OCI-LY7 (cell line): ENCODE measurements around the gene MED8. TPM values are rescaled to one million over a fixed set of nuclear protein-coding genes. Genes with fewer than 3 reads are reported as not detected.

ENCODE experiments used
- BruUV-seq: library from RNA; stranded (reverse); fragments of 400-500 nt; replicated peaks from 2 replicates; lab custom pipeline; 2021; lab: Mats Ljungman, UMichigan
- CTCF ChIA-PET: fragments of 300-600 bp; sonication (Branson Sonifier 250); formaldehyde crosslinking; loops from one replicate; lab custom pipeline; 2022; ENCODE audit warnings: antibody characterized with exemption; ENCODE audit not compliant: unreplicated experiment; lab: Charles Lee
- POLR2A ChIA-PET: fragments of 300-600 bp; sonication (Branson Sonifier 250); formaldehyde crosslinking; loops from one replicate; lab custom pipeline; 2022; ENCODE audit warnings: antibody characterized with exemption; lab: Charles Lee
- DNase-seq: peaks from one replicate; pipeline ENCODE4 v3.0.0-alpha.2; 2015; ENCODE audit warnings: low spot score
- H2AFZ ChIP-seq: fragments of 200-600 bp; sonication (generic), shearing (Covaris generic); 2 replicates; pipeline ENCODE4 v1.6.1; 2014; ENCODE audit warnings: mild to moderate bottlenecking, antibody characterized with exemption, low read length, moderate library complexity
- H3K27ac ChIP-seq: fragments of 200-600 bp; sonication (generic); 2 replicates; pipeline ENCODE4 v1.5.1; 2014; ENCODE audit warnings: mixed run types, low read depth, mild to moderate bottlenecking, moderate library complexity, low read length, inconsistent platforms; ENCODE audit not compliant: poor library complexity, severe bottlenecking
- H3K36me3 ChIP-seq: fragments of 200-600 bp; sonication (generic); 2 replicates; pipeline ENCODE4 v1.6.1; 2014; ENCODE audit warnings: mild to moderate bottlenecking, antibody characterized with exemption, low read length, moderate library complexity, mixed read lengths; ENCODE audit not compliant: insufficient read depth
- H3K4me1 ChIP-seq: fragments of 200-600 bp; sonication (generic); 2 replicates; pipeline ENCODE4 v1.5.1; 2014; ENCODE audit warnings: mild to moderate bottlenecking, low read length; ENCODE audit not compliant: insufficient read depth, poor library complexity, severe bottlenecking
- H3K4me2 ChIP-seq: fragments of 200-600 bp; sonication (generic); 2 replicates; pipeline ENCODE4 v1.6.1; 2014; ENCODE audit warnings: mild to moderate bottlenecking, low read length
- H3K4me3 ChIP-seq: fragments of 200-600 bp; sonication (generic); 2 replicates; pipeline ENCODE4 v1.5.1; 2014; ENCODE audit warnings: mild to moderate bottlenecking, low read depth, low read length; ENCODE audit not compliant: poor library complexity, severe bottlenecking
- H3K79me2 ChIP-seq: fragments of 200-600 bp; sonication (generic); 2 replicates; pipeline ENCODE4 v1.6.1; 2016; ENCODE audit warnings: low read depth, mild to moderate bottlenecking, low read length, moderate library complexity, mixed read lengths; ENCODE audit not compliant: insufficient read depth
- H3K9me2 ChIP-seq: fragments of 200-600 bp; sonication (generic); 2 replicates; pipeline ENCODE4 v1.6.1; 2016; ENCODE audit warnings: mild to moderate bottlenecking, low read length, mixed read lengths; ENCODE audit not compliant: insufficient read depth
- H3K9me3 ChIP-seq: fragments of 200-600 bp; sonication (generic); 2 replicates; pipeline ENCODE4 v1.6.1; 2014; ENCODE audit warnings: mild to moderate bottlenecking, mixed run types, low read length, mixed read lengths
- H4K20me1 ChIP-seq: fragments of 200-600 bp; sonication (generic); 2 replicates; pipeline ENCODE4 v1.6.1; 2014; ENCODE audit warnings: mild to moderate bottlenecking, antibody characterized with exemption, low read length, moderate library complexity, mixed read lengths; ENCODE audit not compliant: insufficient read depth
- CTCF ChIP-seq: fragments of 200-600 bp; sonication (generic); conservative IDR thresholded peaks from 2 replicates; pipeline ENCODE4 v1.5.1; 2014; ENCODE audit warnings: mild to moderate bottlenecking, antibody characterized with exemption, low read length, moderate library complexity, mixed read lengths
- EZH2phosphoT487 ChIP-seq: fragments of 200-600 bp; sonication (generic); IDR thresholded peaks from 2 replicates; pipeline ENCODE4 v1.6.1; 2018; ENCODE audit warnings: low read depth, borderline replicate concordance, mild to moderate bottlenecking, mixed run types, antibody characterized with exemption, low read length, moderate library complexity, mixed read lengths
- intact Hi-C: fragments of 100-400 bp; cut with micrococcal nuclease; formaldehyde crosslinking; loops from one replicate; pipeline ENCODE4 v1.10.0; 2022; ENCODE audit not compliant: unreplicated experiment
- total RNA-seq, 2 experiments: library from RNA; depleted of rRNA in 1 of 2; stranded (reverse); fragments of >200 nt in 1 of 2; shearing (Covaris generic) in 1 of 2; gene quantifications; 2 replicates each; pipeline ENCODE4 v1.2.3, GENCODE V29; 2014 to 2022

MED8 gene
- total RNA-seq, 2 experiments from 2014 or later, result 37.6 to 37.8 TPM

GRCh38 chr1:43436371-43436770, 46.8 kb upstream of the MED8 start:
- CTCF ChIA-PET, result no interaction called here

DNA sequence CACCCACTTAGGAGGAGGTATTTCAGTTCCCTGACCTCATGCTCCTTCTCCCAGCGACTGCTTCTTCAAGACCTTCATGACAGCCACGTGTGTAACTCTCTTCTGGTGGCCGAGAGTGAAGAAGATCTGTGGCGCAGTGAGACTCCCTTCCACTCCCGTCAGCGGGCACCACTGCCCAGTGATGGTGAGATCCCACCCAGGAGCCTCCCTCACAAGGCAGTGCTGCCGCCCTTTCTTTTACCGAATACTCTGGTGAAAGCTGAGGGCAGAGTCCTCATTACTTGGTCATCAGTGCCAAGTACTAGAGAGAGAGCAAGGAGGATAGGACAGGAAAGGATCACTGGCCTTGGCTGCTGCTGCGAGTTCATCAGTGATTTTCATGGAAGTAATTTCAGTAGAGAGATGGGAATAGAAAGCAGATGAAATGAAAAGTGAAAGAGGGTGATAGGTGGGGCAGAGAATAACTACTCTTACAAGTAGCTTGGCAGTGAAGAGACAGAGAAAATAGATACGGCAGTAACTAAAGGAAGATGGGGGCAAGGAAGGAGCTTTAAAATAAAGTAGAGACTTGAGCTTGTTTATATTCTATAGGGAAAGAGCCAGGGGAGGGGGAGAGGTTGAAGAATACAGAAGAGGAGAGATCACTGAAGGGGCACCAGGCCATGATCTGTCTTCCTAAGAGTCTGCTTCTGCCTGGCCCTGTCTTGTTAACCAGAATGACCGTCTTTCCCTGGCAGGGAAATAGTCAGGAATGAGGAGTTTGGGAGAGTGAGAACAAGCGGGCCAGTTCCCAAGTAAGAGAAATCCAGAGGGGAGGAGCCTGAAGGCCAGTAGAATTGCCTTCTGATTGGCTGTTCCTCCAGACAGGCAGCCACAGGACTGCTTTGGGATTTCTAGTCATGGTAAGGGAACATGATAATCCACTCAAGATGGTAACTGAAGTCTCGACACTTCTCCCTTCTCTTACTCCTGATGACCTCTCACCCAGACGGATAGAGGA, 45.8 kb upstream of the MED8 start:
- H3K27ac ChIP-seq, result no peak overlapping the region
- no peak overlapping the region for H3K4me3 ChIP-seq
- H3K36me3 ChIP-seq, result peaks cover 31% of the 10 kb centered on the region
- no peak overlapping the region for H2AFZ ChIP-seq
- H3K4me2 ChIP-seq, result no peak overlapping the region
- no peak for TF ChIP-seq CTCF
- no peak for TF ChIP-seq EZH2phosphoT487
- H3K9me2 ChIP-seq, result no peaks in the 10 kb centered on the region
- BruUV-seq, result no TSS peak
- POLR2A ChIA-PET, result interaction anchor here (0.7 kb wide), 1 partner anchor 196 kb away, joined by 3 read pairs; no protein-coding TSS in a partner anchor
- CTCF ChIA-PET, result interaction anchor here (0.6 kb wide), 1 partner anchor 215 kb away, joined by 3 read pairs; no protein-coding TSS in a partner anchor
- intact Hi-C loops, result no loop called here
- no peaks in the 10 kb centered on the region for H4K20me1 ChIP-seq
- H3K79me2 ChIP-seq, result no peaks in the 10 kb centered on the region
- H3K4me1 ChIP-seq, result no peaks in the 10 kb centered on the region
- DNase-seq, result no peak
- no peaks in the 10 kb centered on the region for H3K9me3 ChIP-seq

More at GRCh38 chr1:43436371-43436770, 46.8 kb upstream of the MED8 start:
- H3K36me3 ChIP-seq, result peaks cover 22% of the 10 kb centered on the region
- no peaks in the 10 kb centered on the region for H3K79me2 ChIP-seq
- H3K4me1 ChIP-seq, result no peaks in the 10 kb centered on the region
- H3K9me2 ChIP-seq, result no peaks in the 10 kb centered on the region
- H3K9me3 ChIP-seq, result no peaks in the 10 kb centered on the region
- POLR2A ChIA-PET, result no interaction called here
- H4K20me1 ChIP-seq, result no peaks in the 10 kb centered on the region
- TF ChIP-seq EZH2phosphoT487 (no peak), CTCF (no peak)
- intact Hi-C loops, result no loop called here
- H2AFZ ChIP-seq, result no peak overlapping the region
- H3K27ac ChIP-seq, result no peak overlapping the region
- H3K4me3 ChIP-seq, result no peak overlapping the region
- no TSS peak for BruUV-seq
- H3K4me2 ChIP-seq, result no peak overlapping the region
- no peak for DNase-seq

DNA sequence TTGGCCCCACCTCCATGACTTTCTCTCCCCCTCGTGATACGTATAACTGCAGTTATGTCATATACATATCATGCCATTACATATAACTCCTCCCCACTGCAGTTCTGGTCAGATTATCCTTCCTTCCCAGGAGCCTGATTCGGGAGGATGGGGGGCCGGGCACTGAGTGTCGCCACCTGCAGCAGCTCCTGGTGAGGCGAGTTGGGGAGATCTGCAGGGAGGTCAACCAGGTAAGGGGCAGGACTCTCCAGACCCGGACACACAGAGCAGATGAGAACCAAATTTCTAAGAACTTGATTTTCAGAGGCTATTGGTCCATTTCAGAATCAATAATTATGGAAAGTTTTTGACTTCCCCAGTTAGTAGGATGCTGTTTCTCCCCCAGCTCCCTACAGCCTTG, 44.7 kb upstream of the MED8 start:
- no peaks in the 10 kb centered on the region for H3K9me2 ChIP-seq
- ChIA-PET POLR2A (no interaction called here), CTCF (no interaction called here)
- no TSS peak for BruUV-seq
- H3K79me2 ChIP-seq, result no peaks in the 10 kb centered on the region
- H3K36me3 ChIP-seq, result peaks cover 43% of the 10 kb centered on the region
- H3K9me3 ChIP-seq, result no peaks in the 10 kb centered on the region
- H2AFZ ChIP-seq, result no peak overlapping the region
- H3K27ac ChIP-seq, result no peak overlapping the region
- no peak for DNase-seq
- no peaks in the 10 kb centered on the region for H4K20me1 ChIP-seq
- H3K4me2 ChIP-seq, result no peak overlapping the region
- H3K4me3 ChIP-seq, result no peak overlapping the region
- H3K4me1 ChIP-seq, result no peaks in the 10 kb centered on the region
- intact Hi-C loops, result no loop called here
- TF ChIP-seq EZH2phosphoT487, result no peak
- no peak for TF ChIP-seq CTCF
